ENCODE measurements around the gene MMP25.
A peak's percentile ranks its signal among the peaks of the same experiment; 100 is the strongest.
"Not testable (repeated sequence)": the region's sequence is repeated elsewhere in the genome, so short reads cannot be mapped to it uniquely, and the experiment has no call there.

Gene MMP25

GRCh38 chr16:3051009-3051408 lies 4.6 kb downstream of the MMP25 start:
- no peak for DNase-seq (ENCODE audit: low spot score)
- peak overlapping the region; percentile 68 for H3K27ac Mint-ChIP-seq
- peaks cover 7% of the 10 kb centered on the region for H3K27me3 Mint-ChIP-seq (ENCODE audit: low read depth)
- no peaks in the 10 kb centered on the region for H3K9me3 Mint-ChIP-seq
- peaks cover 57% of the 10 kb centered on the region for H3K4me1 Mint-ChIP-seq (ENCODE audit: low read depth)
- peaks cover 54% of the 10 kb centered on the region for H3K36me3 Mint-ChIP-seq (ENCODE audit: low read depth)
- H3K4me3 Mint-ChIP-seq = peak overlapping the region; percentile 56

GRCh38 chr16:3051494-3051893 lies 5.1 kb downstream of the MMP25 start:
- Mint-ChIP-seq H3K36me3 (ENCODE audit: low read depth) (peaks cover 54% of the 10 kb centered on the region), H3K4me3 (peak overlapping the region; percentile 56), H3K9me3 (no peaks in the 10 kb centered on the region), H3K27me3 (ENCODE audit: low read depth) (peaks cover 7% of the 10 kb centered on the region), H3K4me1 (ENCODE audit: low read depth) (peaks cover 57% of the 10 kb centered on the region), H3K27ac (peak overlapping the region; percentile 63)
- no peak for DNase-seq (ENCODE audit: low spot score)

- H3K4me1 Mint-ChIP-seq (ENCODE audit: low read depth) = peaks cover 66% of the 10 kb centered on the region
- H3K27ac Mint-ChIP-seq = peak overlapping the region; percentile 73
- not testable (repeated sequence) for H3K27me3 Mint-ChIP-seq (ENCODE audit: low read depth); H3K9me3 Mint-ChIP-seq; DNase-seq (ENCODE audit: low spot score)
- H3K4me3 Mint-ChIP-seq = peak overlapping the region; percentile 55
- peaks cover 67% of the 10 kb centered on the region for H3K36me3 Mint-ChIP-seq (ENCODE audit: low read depth)
Measured at GRCh38 chr16:3052571-3053329, 6.4 kb downstream of the MMP25 start.

- Mint-ChIP-seq H3K4me3 (peak overlapping the region; percentile 65), H3K4me1 (ENCODE audit: low read depth) (peaks cover 63% of the 10 kb centered on the region), H3K36me3 (ENCODE audit: low read depth) (peaks cover 65% of the 10 kb centered on the region)
- not testable (repeated sequence) for DNase-seq (ENCODE audit: low spot score); H3K27me3 Mint-ChIP-seq (ENCODE audit: low read depth); H3K9me3 Mint-ChIP-seq; H3K27ac Mint-ChIP-seq
Measured at GRCh38 chr16:3053330-3053710, 7.0 kb downstream of the MMP25 start.

GRCh38 chr16:3054965-3055733 lies 8.8 kb downstream of the MMP25 start:
- no peak for DNase-seq (ENCODE audit: low spot score)
- H3K27me3 Mint-ChIP-seq (ENCODE audit: low read depth) = no peaks in the 10 kb centered on the region
- H3K9me3 Mint-ChIP-seq = no peaks in the 10 kb centered on the region
- H3K27ac Mint-ChIP-seq = peak overlapping the region; percentile 86
- peaks cover 69% of the 10 kb centered on the region for H3K36me3 Mint-ChIP-seq (ENCODE audit: low read depth)
- peaks cover 60% of the 10 kb centered on the region for H3K4me1 Mint-ChIP-seq (ENCODE audit: low read depth)
- H3K4me3 Mint-ChIP-seq = peak overlapping the region; percentile 74

- H3K27ac Mint-ChIP-seq = peak overlapping the region; percentile 86
- not testable (repeated sequence) for DNase-seq (ENCODE audit: low spot score); H3K27me3 Mint-ChIP-seq (ENCODE audit: low read depth); H3K9me3 Mint-ChIP-seq
- peaks cover 60% of the 10 kb centered on the region for H3K4me1 Mint-ChIP-seq (ENCODE audit: low read depth)
- H3K36me3 Mint-ChIP-seq (ENCODE audit: low read depth) = peaks cover 68% of the 10 kb centered on the region
- H3K4me3 Mint-ChIP-seq = peak overlapping the region; percentile 74
Measured at GRCh38 chr16:3055734-3056115, 9.4 kb downstream of the MMP25 start.

- Mint-ChIP-seq H3K27me3 (ENCODE audit: low read depth) (no peaks in the 10 kb centered on the region), H3K4me1 (ENCODE audit: low read depth) (peaks cover 52% of the 10 kb centered on the region), H3K9me3 (no peaks in the 10 kb centered on the region), H3K36me3 (ENCODE audit: low read depth) (peaks cover 60% of the 10 kb centered on the region), H3K27ac (peak overlapping the region; percentile 95), H3K4me3 (peak overlapping the region; percentile 74)
- DNase-seq (ENCODE audit: low spot score) = no peak
Measured at GRCh38 chr16:3056336-3057180, 10.2 kb downstream of the MMP25 start.

GRCh38 chr16:3057181-3058138 lies 11.1 kb downstream of the MMP25 start:
- H3K27me3 Mint-ChIP-seq (ENCODE audit: low read depth) = no peaks in the 10 kb centered on the region
- H3K4me1 Mint-ChIP-seq (ENCODE audit: low read depth) = peaks cover 52% of the 10 kb centered on the region
- peak overlapping the region; percentile 74 for H3K4me3 Mint-ChIP-seq
- H3K27ac Mint-ChIP-seq = peak overlapping the region; percentile 95
- peaks cover 60% of the 10 kb centered on the region for H3K36me3 Mint-ChIP-seq (ENCODE audit: low read depth)
- no peak for DNase-seq (ENCODE audit: low spot score)
- H3K9me3 Mint-ChIP-seq = no peaks in the 10 kb centered on the region

- Mint-ChIP-seq H3K27ac (peak overlapping the region; percentile 81), H3K9me3 (peaks cover 4% of the 10 kb centered on the region), H3K4me1 (ENCODE audit: low read depth) (peaks cover 55% of the 10 kb centered on the region), H3K4me3 (peak overlapping the region; percentile 91), H3K36me3 (ENCODE audit: low read depth) (peaks cover 61% of the 10 kb centered on the region), H3K27me3 (ENCODE audit: low read depth) (no peaks in the 10 kb centered on the region)
- DNase-seq (ENCODE audit: low spot score) = no peak
Measured at GRCh38 chr16:3058139-3059030, 12.0 kb downstream of the MMP25 start.

- Mint-ChIP-seq H3K36me3 (ENCODE audit: low read depth) (peaks cover 54% of the 10 kb centered on the region), H3K4me1 (ENCODE audit: low read depth) (peaks cover 53% of the 10 kb centered on the region), H3K4me3 (peak overlapping the region; percentile 91)
Measured at GRCh38 chr16:3059041-3059722, 12.8 kb downstream of the MMP25 start.

GRCh38 chr16:3059723-3060242 lies 13.4 kb downstream of the MMP25 start:
- H3K27me3 Mint-ChIP-seq (ENCODE audit: low read depth) = no peaks in the 10 kb centered on the region
- peaks cover 4% of the 10 kb centered on the region for H3K9me3 Mint-ChIP-seq
- peak overlapping the region; percentile 90 for H3K4me3 Mint-ChIP-seq
- peaks cover 50% of the 10 kb centered on the region for H3K36me3 Mint-ChIP-seq (ENCODE audit: low read depth)
- peaks cover 52% of the 10 kb centered on the region for H3K4me1 Mint-ChIP-seq (ENCODE audit: low read depth)
- DNase-seq (ENCODE audit: low spot score) = no peak
- H3K27ac Mint-ChIP-seq = peak overlapping the region; percentile 93

More at GRCh38 chr16:3059041-3059722, 12.8 kb downstream of the MMP25 start:
- DNase-seq (ENCODE audit: low spot score) = peak; percentile 88
- H3K9me3 Mint-ChIP-seq = peaks cover 4% of the 10 kb centered on the region
- no peaks in the 10 kb centered on the region for H3K27me3 Mint-ChIP-seq (ENCODE audit: low read depth)
- H3K27ac Mint-ChIP-seq = peak overlapping the region; percentile 93

Data from T-helper 2 cell treated with Interferon-gamma antibody and Interleukin-4, amounts not matched to agents 5 μg/mL and 100 μg/mL, for 36 hours (primary cell).